PC-3 (cell line): Measurements from ENCODE around the gene LRRC47.

Experiments used
- CTCF ChIP-seq: fragments of 300-600 bp; sonication (generic); conservative IDR thresholded peaks from 2 replicates; pipeline ENCODE4 v1.5.1; 2017; ENCODE audit warnings: antibody characterized with exemption, low read depth, mild to moderate bottlenecking, low read length
- EZH2phosphoT487 ChIP-seq: fragments of 300-600 bp; sonication (generic); IDR thresholded peaks from 2 replicates; pipeline ENCODE4 v1.6.1; 2018; ENCODE audit warnings: mild to moderate bottlenecking, antibody characterized with exemption, low read length, borderline replicate concordance

GRCh38 chr1:3807769-3808168 lies 11.5 kb upstream of the LRRC47 start:
- TF ChIP-seq CTCF (no peak), EZH2phosphoT487 (no peak)
